B cell (primary cell): ENCODE measurements around the gene CAMKV. TPM values are rescaled to one million over a fixed set of nuclear protein-coding genes. Genes with fewer than 3 reads are reported as not detected.

ENCODE experiments used
- ATAC-seq: fragments of 200-7000 bp; cut with Tn5 transposase; one replicate; pipeline ENCODE4 v1.10.0; 2021; ENCODE audit warnings: low read depth, mild to moderate bottlenecking, moderate number of reproducible peaks, moderate library complexity
- CTCF ChIA-PET: fragments of 350-600 bp; sonication (Branson Sonifier 250); formaldehyde crosslinking; loops from one replicate; lab custom pipeline; 2021; ENCODE audit warnings: antibody characterized with exemption, inconsistent platforms; lab: Charles Lee
- POLR2A ChIA-PET: fragments of 350-600 bp; sonication (Branson Sonifier 250); formaldehyde crosslinking; loops from one replicate; lab custom pipeline; 2021; ENCODE audit warnings: antibody characterized with exemption; lab: Charles Lee
- DNase-seq: peaks from one replicate; pipeline ENCODE4 v3.0.0; 2013
- H2AFZ ChIP-seq: 2 replicates; pipeline ENCODE4 v1.6.1; 2012; ENCODE audit warnings: mild to moderate bottlenecking, low read depth, low read length; ENCODE audit not compliant: insufficient read depth, poor library complexity, severe bottlenecking
- H3K27ac ChIP-seq, 2 donors: 1 replicate in 1 of 2; 2 replicates in 1 of 2; pipeline ENCODE4 v1.5.1; 2012 to 2013; ENCODE audit warnings: low read length in 2 of 2, mild to moderate bottlenecking in 2 of 2, moderate library complexity in 1 of 2
- H3K27me3 ChIP-seq, 4 experiments: fragments of 200-600 bp in 1 of 4; sonication (generic) in 1 of 4; replicated peaks in 1 of 4; 1 replicate in 2 of 4; 2 replicates in 2 of 4; pipeline versions ENCODE4 v1.6.1 to v1.7.0; 2013 to 2016; ENCODE audit warnings: low read length in 3 of 4, mild to moderate bottlenecking in 2 of 4, mixed read lengths in 1 of 4, moderate library complexity in 1 of 4; ENCODE audit not compliant: insufficient read depth in 4 of 4, control insufficient read depth in 3 of 4; ENCODE audit errors: control extremely low read depth in 1 of 4
- H3K36me3 ChIP-seq, 2 experiments: replicated peaks in 1 of 2; 1 replicate in 1 of 2; 2 replicates in 1 of 2; pipeline versions ENCODE4 v1.6.1 to v1.7.1; 2013; ENCODE audit warnings: low read length in 1 of 2; ENCODE audit not compliant: insufficient read depth in 2 of 2, control insufficient read depth in 1 of 2; ENCODE audit errors: control extremely low read depth in 1 of 2, extremely low read depth in 1 of 2
- H3K4me1 ChIP-seq, 2 donors: fragments of 200-600 bp in 1 of 2; sonication (generic) in 1 of 2; 1 replicate in 1 of 2; 2 replicates in 1 of 2; pipeline versions ENCODE4 v1.5.1 to v1.6.1; 2013 to 2017; ENCODE audit warnings: low read length in 2 of 2; ENCODE audit not compliant: control insufficient read depth in 2 of 2, insufficient read depth in 2 of 2
- H3K4me2 ChIP-seq: replicated peaks from 2 replicates; pipeline ENCODE3; 2012; ENCODE audit warnings: mild to moderate bottlenecking, low read depth, low read length; ENCODE audit not compliant: poor library complexity, severe bottlenecking
- H3K4me3 ChIP-seq, 5 experiments: fragments of 200-600 bp in 1 of 5; sonication (generic) in 1 of 5; 1 replicate in 3 of 5; 2 replicates in 2 of 5; pipeline versions ENCODE4 v1.5.1 to v1.7.0; 2011 to 2016; ENCODE audit warnings: low read length in 4 of 5, mild to moderate bottlenecking in 4 of 5, low read depth in 2 of 5, control low read depth in 1 of 5, moderate library complexity in 1 of 5; ENCODE audit not compliant: insufficient read depth in 1 of 5; ENCODE audit errors: control extremely low read depth in 1 of 5, extremely low read depth in 1 of 5
- H3K79me2 ChIP-seq: fragments of 200-600 bp; sonication (generic); one replicate; pipeline ENCODE4 v1.6.0; 2016; ENCODE audit warnings: low read length; ENCODE audit not compliant: control insufficient read depth, insufficient read depth
- H3K9ac ChIP-seq: fragments of 200-600 bp; sonication (generic); 2 replicates; pipeline ENCODE4 v1.6.1; 2017; ENCODE audit warnings: mild to moderate bottlenecking, low read length, moderate library complexity
- H3K9me3 ChIP-seq, 3 donors: one replicate each; pipeline versions ENCODE4 v1.6.1 to v1.7.1; 2013; ENCODE audit warnings: low read length in 2 of 3; ENCODE audit not compliant: control insufficient read depth in 2 of 3, insufficient read depth in 1 of 3; ENCODE audit errors: control extremely low read depth in 1 of 3
- H4K20me1 ChIP-seq: 2 replicates; pipeline ENCODE4 v1.6.0; 2012; ENCODE audit warnings: mild to moderate bottlenecking, low read length; ENCODE audit not compliant: insufficient read depth, control insufficient read depth, poor library complexity, severe bottlenecking
- H3K27ac Mint-ChIP-seq: one replicate; pipeline ENCODE4 v1.8.0; 2021; ENCODE audit warnings: mixed read lengths
- H3K27me3 Mint-ChIP-seq: one replicate; pipeline ENCODE4 v1.8.0; 2021; ENCODE audit warnings: mixed read lengths
- H3K4me1 Mint-ChIP-seq: one replicate; pipeline ENCODE4 v1.8.0; 2021; ENCODE audit warnings: mixed read lengths
- H3K4me3 Mint-ChIP-seq: one replicate; pipeline ENCODE4 v1.8.0; 2021; ENCODE audit warnings: mixed read lengths
- H3K9me3 Mint-ChIP-seq: one replicate; pipeline ENCODE4 v1.8.0; 2022; ENCODE audit warnings: mixed read lengths; ENCODE audit not compliant: insufficient read depth
- CTCF ChIP-seq: fragments of 200-600 bp; IDR thresholded peaks from one replicate; pipeline ENCODE4 v1.8.0; 2022; ENCODE audit warnings: antibody characterized with exemption, mild to moderate bottlenecking
- EZH2 ChIP-seq: IDR thresholded peaks from 2 replicates; pipeline ENCODE4 v1.6.1; 2012; ENCODE audit warnings: borderline replicate concordance, low read depth, mild to moderate bottlenecking, moderate library complexity, low read length; ENCODE audit not compliant: insufficient read depth, poor library complexity, severe bottlenecking
- WGBS: methylation state at CpG from one replicate; pipeline ENCODE4 v1.1.5; 2013; ENCODE audit warnings: missing lambda C conversion rate; ENCODE audit not compliant: insufficient coverage; 5-methylcytosine and 5-hydroxymethylcytosine counted together
- intact Hi-C: fragments of 100-400 bp; cut with micrococcal nuclease; formaldehyde crosslinking; loops from one replicate; pipeline ENCODE4 v1.10.0; 2022
- polyA plus RNA-seq: library from polyadenylated mRNA; depleted of rRNA; stranded (reverse); fragments of >200 nt; gene quantifications from 2 replicates; pipeline ENCODE4 v1.2.3, GENCODE V29; 2012
- total RNA-seq, 2 donors: library from RNA; stranded (reverse); fragments of 120-200 nt in 1 of 2; gene quantifications; 1 replicate in 1 of 2; 2 replicates in 1 of 2; pipeline versions ENCODE4 v1.2.3 to v1.2.4, GENCODE V29; 2013 to 2022

Gene CAMKV
- total and polyA plus RNA-seq, 2 donors (not counting 1 experiment from before 2014, with no cell fraction given): not detected

GRCh38 chr3:49895791-49896190 lies 26.1 kb upstream of the CAMKV start:
- DNase-seq (no peak), ATAC-seq (no peak)
- Mint-ChIP-seq H3K27me3 (no peaks in the 10 kb centered on the region), H3K4me1 (no peaks in the 10 kb centered on the region), H3K4me3 (no peak overlapping the region), H3K27ac (no peak overlapping the region), H3K9me3 (no peaks in the 10 kb centered on the region)
- Histone ChIP-seq H3K36me3 (no peaks in the 10 kb centered on the region), H2AFZ (no peak overlapping the region), H4K20me1 (no peaks in the 10 kb centered on the region), H3K9me3 (no peaks in the 10 kb centered on the region), H3K79me2 (no peaks in the 10 kb centered on the region), H3K9ac (no peak overlapping the region), H3K27me3 (no peaks in the 10 kb centered on the region), H3K4me1 (no peaks in the 10 kb centered on the region), H3K4me3 (no peak overlapping the region), H3K27ac (no peak overlapping the region), H3K4me2 (no peak overlapping the region)
- 90% methylated on average over 8 of the region's 9 CpGs for WGBS
- CTCF ChIA-PET: interaction anchor here (0.5 kb wide), 1 partner anchor 58 kb away, joined by 3 read pairs; no protein-coding TSS in a partner anchor
- intact Hi-C loops: no loop called here
- TF ChIP-seq EZH2 (no peak), CTCF (no peak)
- POLR2A ChIA-PET: interaction anchor here (0.6 kb wide), 1 partner anchor 349 kb away, joined by 4 read pairs; no protein-coding TSS in a partner anchor

- Mint-ChIP-seq H3K27me3 (no peaks in the 10 kb centered on the region), H3K27ac (no peak overlapping the region), H3K4me1 (no peaks in the 10 kb centered on the region), H3K4me3 (no peak overlapping the region), H3K9me3 (no peaks in the 10 kb centered on the region)
- Histone ChIP-seq H3K27ac (no peak overlapping the region), H3K27me3 (no peaks in the 10 kb centered on the region), H3K4me1 (no peaks in the 10 kb centered on the region), H3K4me2 (no peak overlapping the region), H2AFZ (no peak overlapping the region), H3K9ac (no peak overlapping the region), H3K79me2 (no peaks in the 10 kb centered on the region), H3K9me3 (no peaks in the 10 kb centered on the region), H4K20me1 (no peaks in the 10 kb centered on the region), H3K36me3 (no peaks in the 10 kb centered on the region), H3K4me3 (no peak overlapping the region)
- intact Hi-C loops: no loop called here
- POLR2A ChIA-PET: no interaction called here
- ATAC-seq (no peak), DNase-seq (no peak)
- TF ChIP-seq CTCF (no peak), EZH2 (no peak)
- CTCF ChIA-PET: no interaction called here
- WGBS: 87% methylated on average over 10 of the region's 10 CpGs
Observed at GRCh38 chr3:49889296-49889695, 19.6 kb upstream of the CAMKV start.
